NCI-H187 (cell line): ENCODE results near the gene ASPSCR1.
A peak's percentile ranks its signal among the peaks of the same experiment; 100 is the strongest.

Source experiments
- DNase-seq, 2 experiments: peaks; one replicate each; lab custom pipeline; 2025; lab: John Stamatoyannopoulos, UW

The ASPSCR1 gene

GRCh38 chr17:81999976-82000802 is 22.8 kb downstream of the ASPSCR1 start:
- DNase-seq, result no peak

GRCh38 chr17:82000803-82001570 is 23.6 kb downstream of the ASPSCR1 start:
- no peak for DNase-seq

- DNase-seq, result no peak
These were observed 24.2 kb downstream of the ASPSCR1 start for GRCh38 chr17:82001571-82002056.

- DNase-seq, result no peak
These were observed 26.3 kb downstream of the ASPSCR1 start for GRCh38 chr17:82003411-82004381.

GRCh38 chr17:82004517-82005455 is 27.4 kb downstream of the ASPSCR1 start:
- DNase-seq, result no peak

GRCh38 chr17:82005701-82006348 is 28.4 kb downstream of the ASPSCR1 start:
- no peak for DNase-seq

- no peak for DNase-seq
These were observed 29.2 kb downstream of the ASPSCR1 start for GRCh38 chr17:82006468-82007227.

- no peak for DNase-seq
These were observed 29.7 kb downstream of the ASPSCR1 start for GRCh38 chr17:82007228-82007494.

GRCh38 chr17:82007495-82008257 is 30.2 kb downstream of the ASPSCR1 start:
- no peak for DNase-seq

GRCh38 chr17:82008258-82008940 is 31.0 kb downstream of the ASPSCR1 start:
- no peak for DNase-seq

GRCh38 chr17:82008941-82009405 is 31.5 kb downstream of the ASPSCR1 start:
- DNase-seq, result no peak

GRCh38 chr17:82009413-82009812 is 32.0 kb downstream of the ASPSCR1 start:
- no peak for DNase-seq

- DNase-seq, result no peak
These were observed 33.4 kb downstream of the ASPSCR1 start for GRCh38 chr17:82010575-82011525.

- no peak for DNase-seq
These were observed 34.3 kb downstream of the ASPSCR1 start for GRCh38 chr17:82011617-82012187.

GRCh38 chr17:82012261-82012639 is 34.8 kb downstream of the ASPSCR1 start:
- DNase-seq, result no peak

GRCh38 chr17:82012640-82013295 is 35.3 kb downstream of the ASPSCR1 start:
- DNase-seq, result peak in 1 of 2 experiments; percentile 21
